ENCODE data around the gene M1AP. TPM values are rescaled to one million over a fixed set of nuclear protein-coding genes. Genes with fewer than 3 reads are reported as not detected.

M1AP gene
- polyA plus RNA-seq, 2 of the 4 experiments (the other 2 are of a cell fraction), result not detected

DNA sequence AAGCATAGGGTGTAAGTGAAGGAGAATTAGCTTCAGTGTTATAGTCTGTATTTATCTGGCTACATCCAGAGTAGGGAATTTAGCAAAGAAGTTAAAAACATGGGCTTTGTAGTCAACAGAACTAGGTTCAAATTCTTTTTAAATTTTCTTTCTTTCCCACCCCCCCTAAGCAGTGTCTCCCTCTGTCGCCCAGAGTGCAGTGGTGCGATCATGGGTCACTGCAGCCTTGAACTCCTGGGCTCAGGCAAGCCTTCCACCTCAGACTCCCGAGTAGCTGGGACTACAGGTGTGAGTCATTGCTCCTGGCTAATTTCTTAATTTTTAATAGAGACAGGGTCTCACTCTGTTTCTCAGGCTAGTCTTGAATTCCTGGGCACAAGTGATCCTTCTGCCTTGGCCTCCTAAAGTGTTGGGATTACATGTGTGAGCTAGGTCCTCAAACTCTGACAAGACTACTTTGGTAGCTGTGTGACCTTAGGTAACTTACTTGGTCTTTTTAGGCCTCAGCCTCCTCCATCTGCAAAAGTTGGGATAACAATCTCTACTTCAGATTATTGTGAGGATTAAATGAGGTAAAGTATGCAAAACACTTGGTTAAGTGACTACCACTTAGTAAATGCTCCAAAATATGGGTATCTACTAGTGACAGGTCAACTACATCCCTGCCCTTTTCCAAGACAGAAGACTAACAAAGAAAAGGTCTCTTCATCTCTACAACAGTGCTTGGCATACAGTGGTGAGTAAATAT is 75.8 kb downstream of the M1AP start (continued):
- TF ChIP-seq, protein P1, sequence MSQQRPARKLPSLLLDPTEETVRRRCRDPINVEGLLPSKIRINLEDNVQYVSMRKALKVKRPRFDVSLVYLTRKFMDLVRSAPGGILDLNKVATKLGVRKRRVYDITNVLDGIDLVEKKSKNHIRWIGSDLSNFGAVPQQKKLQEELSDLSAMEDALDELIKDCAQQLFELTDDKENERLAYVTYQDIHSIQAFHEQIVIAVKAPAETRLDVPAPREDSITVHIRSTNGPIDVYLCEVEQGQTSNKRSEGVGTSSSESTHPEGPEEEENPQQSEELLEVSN (IDR thresholded peaks at IDR 0.05; ENCODE audit: borderline replicate concordance, low read depth), result no peak

DNA sequence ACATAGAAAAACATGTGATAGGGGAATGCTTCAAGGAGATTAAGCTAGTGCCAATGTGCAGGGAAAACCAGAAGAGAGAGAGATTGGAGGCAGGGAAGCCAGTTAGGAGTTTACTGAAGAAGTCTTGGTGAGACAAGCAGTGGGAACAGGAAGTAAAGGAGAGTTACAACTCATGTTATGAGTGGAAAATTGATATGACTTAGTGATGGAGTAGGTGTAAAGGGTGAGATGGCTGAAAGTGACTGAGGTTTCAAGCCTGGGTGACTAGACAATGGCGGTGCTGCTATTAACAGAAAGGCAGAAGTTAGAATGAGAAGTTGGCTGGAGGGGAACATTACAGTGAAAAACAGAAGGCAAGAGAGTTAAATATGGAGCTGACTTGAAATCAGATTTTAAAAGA is 77.1 kb downstream of the M1AP start:
- H3K9me3 ChIP-seq, result no peaks in the 10 kb centered on the region
- POLR2A ChIA-PET, result no interaction called here
- no peak for ATAC-seq
- no peak overlapping the region for H3K4me2 ChIP-seq
- CTCF ChIA-PET, result interaction anchor here (0.8 to 17.2 kb wide), 3 partner anchors 13 to 20 kb away, joined by 3 to 181 read pairs (median 6); no protein-coding TSS in a partner anchor
- no peak for FAIRE-seq
- H3K27ac ChIP-seq, result no peak overlapping the region
- no peak for DNase-seq (ENCODE audit: low read depth in 1 of 2, low spot score in 1 of 2)
- 82% methylated on average over 1 of the region's 1 CpG for WGBS (ENCODE audit: missing lambda C conversion rate)
- TF ChIP-seq TP53 (CRISPR knock-in tag; IDR thresholded peaks at IDR 0.05) (no peak), CBX2 (IDR thresholded peaks at IDR 0.05; ENCODE audit: borderline replicate concordance, low read depth) (no peak), FOSL2 (IDR thresholded peaks at IDR 0.05) (no peak), FOSL2 (CRISPR knock-in tag; IDR thresholded peaks at IDR 0.05) (no peak), POLR2AphosphoS2 (conservative IDR thresholded peaks at IDR 0.05; ENCODE audit: low read length) (no peak)
- TF ChIP-seq, protein P2, sequence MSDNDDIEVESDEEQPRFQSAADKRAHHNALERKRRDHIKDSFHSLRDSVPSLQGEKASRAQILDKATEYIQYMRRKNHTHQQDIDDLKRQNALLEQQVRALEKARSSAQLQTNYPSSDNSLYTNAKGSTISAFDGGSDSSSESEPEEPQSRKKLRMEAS (IDR thresholded peaks at IDR 0.05), result no peak
- H3K4me3 ChIP-seq, result no peak overlapping the region
- H3K4me1 ChIP-seq, result no peaks in the 10 kb centered on the region

DNA sequence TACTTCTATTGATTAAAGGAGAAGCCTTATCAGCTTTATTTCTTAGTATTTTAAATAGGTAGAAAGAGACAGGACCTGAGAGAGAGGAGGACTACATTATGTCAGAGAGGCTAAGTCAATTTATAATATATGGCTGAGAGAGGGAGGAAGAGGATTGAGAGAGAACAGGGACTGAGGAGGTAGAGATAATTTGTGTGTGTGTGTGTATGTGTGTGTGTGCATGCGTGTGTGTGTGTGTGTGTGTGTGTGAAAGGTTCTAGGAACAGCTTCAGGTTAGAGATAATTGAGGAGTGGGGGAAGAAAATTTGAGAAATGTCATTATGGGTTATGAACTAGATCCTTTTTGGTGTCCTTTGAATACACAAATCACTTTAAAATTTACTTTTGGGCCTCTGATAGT is 78.4 kb downstream of the M1AP start:
- TF ChIP-seq TP53 (CRISPR knock-in tag; IDR thresholded peaks at IDR 0.05) (no peak), EHF (CRISPR knock-in tag; IDR thresholded peaks at IDR 0.05) (no peak), SREBF2 (IDR thresholded peaks at IDR 0.05) (no peak), EP300 (IDR thresholded peaks at IDR 0.05) (no peak), CBX8 (IDR thresholded peaks at IDR 0.05) (no peak), CBX2 (IDR thresholded peaks at IDR 0.05; ENCODE audit: borderline replicate concordance, low read depth) (no peak), JUN (IDR thresholded peaks at IDR 0.05) (no peak), FOXS1 (CRISPR knock-in tag; IDR thresholded peaks at IDR 0.05) (no peak), POLR2AphosphoS2 (conservative IDR thresholded peaks at IDR 0.05; ENCODE audit: low read length) (no peak)
- TF ChIP-seq, protein P3, sequence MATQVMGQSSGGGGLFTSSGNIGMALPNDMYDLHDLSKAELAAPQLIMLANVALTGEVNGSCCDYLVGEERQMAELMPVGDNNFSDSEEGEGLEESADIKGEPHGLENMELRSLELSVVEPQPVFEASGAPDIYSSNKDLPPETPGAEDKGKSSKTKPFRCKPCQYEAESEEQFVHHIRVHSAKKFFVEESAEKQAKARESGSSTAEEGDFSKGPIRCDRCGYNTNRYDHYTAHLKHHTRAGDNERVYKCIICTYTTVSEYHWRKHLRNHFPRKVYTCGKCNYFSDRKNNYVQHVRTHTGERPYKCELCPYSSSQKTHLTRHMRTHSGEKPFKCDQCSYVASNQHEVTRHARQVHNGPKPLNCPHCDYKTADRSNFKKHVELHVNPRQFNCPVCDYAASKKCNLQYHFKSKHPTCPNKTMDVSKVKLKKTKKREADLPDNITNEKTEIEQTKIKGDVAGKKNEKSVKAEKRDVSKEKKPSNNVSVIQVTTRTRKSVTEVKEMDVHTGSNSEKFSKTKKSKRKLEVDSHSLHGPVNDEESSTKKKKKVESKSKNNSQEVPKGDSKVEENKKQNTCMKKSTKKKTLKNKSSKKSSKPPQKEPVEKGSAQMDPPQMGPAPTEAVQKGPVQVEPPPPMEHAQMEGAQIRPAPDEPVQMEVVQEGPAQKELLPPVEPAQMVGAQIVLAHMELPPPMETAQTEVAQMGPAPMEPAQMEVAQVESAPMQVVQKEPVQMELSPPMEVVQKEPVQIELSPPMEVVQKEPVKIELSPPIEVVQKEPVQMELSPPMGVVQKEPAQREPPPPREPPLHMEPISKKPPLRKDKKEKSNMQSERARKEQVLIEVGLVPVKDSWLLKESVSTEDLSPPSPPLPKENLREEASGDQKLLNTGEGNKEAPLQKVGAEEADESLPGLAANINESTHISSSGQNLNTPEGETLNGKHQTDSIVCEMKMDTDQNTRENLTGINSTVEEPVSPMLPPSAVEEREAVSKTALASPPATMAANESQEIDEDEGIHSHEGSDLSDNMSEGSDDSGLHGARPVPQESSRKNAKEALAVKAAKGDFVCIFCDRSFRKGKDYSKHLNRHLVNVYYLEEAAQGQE (IDR thresholded peaks at IDR 0.05), result no peak
- TF ChIP-seq, protein P1 (IDR thresholded peaks at IDR 0.05; ENCODE audit: borderline replicate concordance, low read depth), result no peak
- TF ChIP-seq, protein P4, sequence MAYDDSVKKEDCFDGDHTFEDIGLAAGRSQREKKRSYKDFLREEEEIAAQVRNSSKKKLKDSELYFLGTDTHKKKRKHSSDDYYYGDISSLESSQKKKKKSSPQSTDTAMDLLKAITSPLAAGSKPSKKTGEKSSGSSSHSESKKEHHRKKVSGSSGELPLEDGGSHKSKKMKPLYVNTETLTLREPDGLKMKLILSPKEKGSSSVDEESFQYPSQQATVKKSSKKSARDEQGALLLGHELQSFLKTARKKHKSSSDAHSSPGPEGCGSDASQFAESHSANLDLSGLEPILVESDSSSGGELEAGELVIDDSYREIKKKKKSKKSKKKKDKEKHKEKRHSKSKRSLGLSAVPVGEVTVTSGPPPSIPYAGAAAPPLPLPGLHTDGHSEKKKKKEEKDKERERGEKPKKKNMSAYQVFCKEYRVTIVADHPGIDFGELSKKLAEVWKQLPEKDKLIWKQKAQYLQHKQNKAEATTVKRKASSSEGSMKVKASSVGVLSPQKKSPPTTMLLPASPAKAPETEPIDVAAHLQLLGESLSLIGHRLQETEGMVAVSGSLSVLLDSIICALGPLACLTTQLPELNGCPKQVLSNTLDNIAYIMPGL (CRISPR knock-in tag; IDR thresholded peaks at IDR 0.05; ENCODE audit: borderline replicate concordance), result no peak
- TF ChIP-seq, protein P5, sequence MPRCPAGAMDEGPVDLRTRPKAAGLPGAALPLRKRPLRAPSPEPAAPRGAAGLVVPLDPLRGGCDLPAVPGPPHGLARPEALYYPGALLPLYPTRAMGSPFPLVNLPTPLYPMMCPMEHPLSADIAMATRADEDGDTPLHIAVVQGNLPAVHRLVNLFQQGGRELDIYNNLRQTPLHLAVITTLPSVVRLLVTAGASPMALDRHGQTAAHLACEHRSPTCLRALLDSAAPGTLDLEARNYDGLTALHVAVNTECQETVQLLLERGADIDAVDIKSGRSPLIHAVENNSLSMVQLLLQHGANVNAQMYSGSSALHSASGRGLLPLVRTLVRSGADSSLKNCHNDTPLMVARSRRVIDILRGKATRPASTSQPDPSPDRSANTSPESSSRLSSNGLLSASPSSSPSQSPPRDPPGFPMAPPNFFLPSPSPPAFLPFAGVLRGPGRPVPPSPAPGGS (IDR thresholded peaks at IDR 0.05), result no peak
- TF ChIP-seq, protein P6, sequence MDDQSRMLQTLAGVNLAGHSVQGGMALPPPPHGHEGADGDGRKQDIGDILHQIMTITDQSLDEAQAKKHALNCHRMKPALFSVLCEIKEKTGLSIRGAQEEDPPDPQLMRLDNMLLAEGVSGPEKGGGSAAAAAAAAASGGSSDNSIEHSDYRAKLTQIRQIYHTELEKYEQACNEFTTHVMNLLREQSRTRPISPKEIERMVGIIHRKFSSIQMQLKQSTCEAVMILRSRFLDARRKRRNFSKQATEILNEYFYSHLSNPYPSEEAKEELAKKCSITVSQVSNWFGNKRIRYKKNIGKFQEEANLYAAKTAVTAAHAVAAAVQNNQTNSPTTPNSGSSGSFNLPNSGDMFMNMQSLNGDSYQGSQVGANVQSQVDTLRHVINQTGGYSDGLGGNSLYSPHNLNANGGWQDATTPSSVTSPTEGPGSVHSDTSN (IDR thresholded peaks at IDR 0.05), result no peak
- POLR2A ChIA-PET, result no interaction called here
- H3K4me3 ChIP-seq, result no peak overlapping the region
- no peak overlapping the region for H3K27ac ChIP-seq
- 79% methylated on average over 1 of the region's 1 CpG for WGBS (ENCODE audit: missing lambda C conversion rate)
- DNase-seq (ENCODE audit: low read depth in 1 of 2, low spot score in 1 of 2) (no peak), ATAC-seq (no peak), FAIRE-seq (no peak)
- H3K9me3 ChIP-seq, result no peaks in the 10 kb centered on the region
- H3K4me2 ChIP-seq, result no peak overlapping the region
- no peaks in the 10 kb centered on the region for H3K4me1 ChIP-seq
- CTCF ChIA-PET, result interaction anchor here (4.5 to 17.2 kb wide), 2 partner anchors 13 to 16 kb away, joined by 19 to 181 read pairs; no protein-coding TSS in a partner anchor
